DMS 273 (cell line): ENCODE results near the gene TNFSF15.

Experiments
- DNase-seq: peaks from one replicate; lab custom pipeline; 2025; ENCODE audit not compliant: unreplicated experiment; lab: John Stamatoyannopoulos, UW

Gene TNFSF15

GRCh38 chr9:114825126-114825795 is 19.4 kb upstream of the TNFSF15 start:
- no peak for DNase-seq

GRCh38 chr9:114824110-114824509 is 18.3 kb upstream of the TNFSF15 start:
- no peak for DNase-seq

GRCh38 chr9:114823441-114823840 is 17.6 kb upstream of the TNFSF15 start:
- DNase-seq = peak; percentile 56

- no peak for DNase-seq
These were observed 16.9 kb upstream of the TNFSF15 start for GRCh38 chr9:114822708-114823107.

- DNase-seq = no peak
These were observed 15.1 kb upstream of the TNFSF15 start for GRCh38 chr9:114820776-114821501.

GRCh38 chr9:114818178-114818577 is 12.3 kb upstream of the TNFSF15 start:
- no peak for DNase-seq

- DNase-seq = no peak
These were observed 8.0 kb upstream of the TNFSF15 start for GRCh38 chr9:114813717-114814418.

- DNase-seq = no peak
These were observed 6.3 kb upstream of the TNFSF15 start for GRCh38 chr9:114811966-114812636.

GRCh38 chr9:114811301-114811700 is 5.5 kb upstream of the TNFSF15 start:
- no peak for DNase-seq

- DNase-seq = no peak
These were observed 4.8 kb upstream of the TNFSF15 start for GRCh38 chr9:114810614-114811013.

- DNase-seq = no peak
These were observed 674 bp upstream of the TNFSF15 start for GRCh38 chr9:114806526-114806900.

- DNase-seq = peak; percentile 25
These were observed 1.3 kb downstream of the TNFSF15 start for GRCh38 chr9:114804505-114804904.

GRCh38 chr9:114803479-114804265 is 2.2 kb downstream of the TNFSF15 start:
- peak; percentile 7 for DNase-seq

GRCh38 chr9:114799925-114800324 is 5.9 kb downstream of the TNFSF15 start:
- DNase-seq = no peak

- DNase-seq = no peak
These were observed 6.4 kb downstream of the TNFSF15 start for GRCh38 chr9:114799441-114799840.

- peak; percentile 1 for DNase-seq
These were observed 6.9 kb downstream of the TNFSF15 start for GRCh38 chr9:114798780-114799427.

- DNase-seq = peak; percentile 5
These were observed 7.7 kb downstream of the TNFSF15 start for GRCh38 chr9:114798101-114798500.

- DNase-seq = no peak
These were observed 13.4 kb downstream of the TNFSF15 start for GRCh38 chr9:114792396-114792795.

GRCh38 chr9:114791736-114792135 is 14.1 kb downstream of the TNFSF15 start:
- no peak for DNase-seq

GRCh38 chr9:114791312-114791711 is 14.5 kb downstream of the TNFSF15 start:
- DNase-seq = no peak
